Gastrocnemius medialis (tissue), 4 donors: ENCODE data around the gene ZNF804B. TPM values are rescaled to one million over a fixed set of nuclear protein-coding genes. Genes with fewer than 3 reads are reported as not detected.
"Not testable (repeated sequence)": the region's sequence is repeated elsewhere in the genome, so short reads cannot be mapped to it uniquely, and the experiment has no call there.

Experiments used
- ATAC-seq, 2 donors: fragments of 150-250 bp; one replicate each; pipeline ENCODE4 v1.9.1; 2016
- DNase-seq, 2 donors: peaks; one replicate each; pipeline ENCODE4 v3.0.0-alpha.2; 2019
- H3K27ac ChIP-seq, 4 donors: fragments of 200-600 bp; sonication (generic); 1 replicate in 1 of 4; 2 replicates in 3 of 4; pipeline ENCODE4 v1.5.1; 2016 to 2018; ENCODE audit warnings: mild to moderate bottlenecking in 2 of 4, moderate library complexity in 1 of 4
- H3K27me3 ChIP-seq, 3 donors: fragments of 200-600 bp; sonication (generic) in 2 of 3; 1 replicate in 1 of 3; 2 replicates in 2 of 3; pipeline versions ENCODE4 v1.5.1 to v1.6.0; 2016 to 2019; ENCODE audit warnings: mild to moderate bottlenecking in 1 of 3, moderate library complexity in 1 of 3
- H3K36me3 ChIP-seq, 2 donors: fragments of 200-600 bp; sonication (generic) in 1 of 2; one replicate each; pipeline ENCODE4 v1.5.1; 2017 to 2018
- H3K4me1 ChIP-seq, 2 donors: fragments of 200-600 bp; sonication (generic) in 1 of 2; one replicate each; pipeline ENCODE4 v1.5.1; 2016 to 2017; ENCODE audit warnings: mild to moderate bottlenecking in 2 of 2
- H3K4me3 ChIP-seq, 4 donors: fragments of 200-600 bp; sonication (generic) in 3 of 4; 1 replicate in 1 of 4; 2 replicates in 3 of 4; pipeline ENCODE4 v1.5.1; 2016 to 2019; ENCODE audit warnings: mild to moderate bottlenecking in 2 of 4
- H3K9me3 ChIP-seq, 3 donors: fragments of 200-600 bp; sonication (generic) in 2 of 3; 1 replicate in 1 of 3; 2 replicates in 2 of 3; pipeline ENCODE4 v1.5.1; 2016 to 2019
- POLR2A ChIP-seq, 2 donors: fragments of 450-650 bp; IDR thresholded peaks; one replicate each; pipeline ENCODE4 v1.6.1; 2017; ENCODE audit warnings: antibody characterized with exemption in 2 of 2, mild to moderate bottlenecking in 2 of 2, moderate library complexity in 2 of 2
- in situ Hi-C, 4 donors: fragments of 200-750 bp; cut with MboI; loops; one replicate each; pipeline versions ENCODE4 v1.15.0 to v1.8.0; 2017; ENCODE audit warnings: low sequenced_read_pairs in 4 of 4
- intact Hi-C: fragments of 100-400 bp; cut with DNase I; formaldehyde crosslinking; loops from one replicate; pipeline ENCODE4 v1.15.1; 2023; ENCODE audit warnings: low total_unique reads
- total RNA-seq, 4 donors: library from RNA; depleted of rRNA; stranded (reverse); fragments of >200 nt; gene quantifications; one replicate each; pipeline versions ENCODE4 v1.1.0 to v1.2.3, GENCODE V29; 2016
- TF ChIP-seq, protein P1 (sequence below), 5 experiments: fragments of 450-650 bp in 3 of 5; fragments of 200-600 bp in 2 of 5; sonication (generic) in 2 of 5; IDR thresholded peaks in 4 of 5; conservative IDR thresholded peaks in 1 of 5; 1 replicate in 4 of 5; 2 replicates in 1 of 5; pipeline ENCODE4 v1.5.1; 2016 to 2019; ENCODE audit warnings: antibody characterized with exemption in 5 of 5, mild to moderate bottlenecking in 3 of 5, moderate library complexity in 3 of 5

The ZNF804B gene
- total RNA-seq, 4 donors from 2014 or later: not detected

DNA sequence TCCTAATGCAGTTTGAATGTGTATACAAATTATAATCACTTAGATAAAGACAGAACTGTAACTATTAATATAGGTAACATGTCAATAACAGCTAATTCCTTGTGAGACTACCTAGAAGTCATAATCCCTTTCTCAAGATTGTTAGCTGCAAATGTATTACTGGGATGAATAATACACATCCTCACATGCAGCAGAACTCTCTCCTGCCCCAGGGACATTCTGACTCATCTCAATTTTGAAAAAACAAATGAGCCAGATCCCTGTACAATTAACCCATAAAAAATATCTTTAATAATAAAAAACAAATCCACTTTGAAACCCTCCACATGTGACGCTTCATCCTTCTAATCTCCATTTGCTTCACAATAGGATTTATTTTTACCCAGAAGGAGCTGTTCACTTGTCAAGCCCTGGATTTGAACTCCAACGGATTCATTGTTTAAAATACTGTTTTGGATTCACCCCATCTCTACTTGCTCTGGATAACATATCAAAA, 464.4 kb downstream of the ZNF804B start:
- Histone ChIP-seq H3K27me3 (no peaks in the 10 kb centered on the region), H3K4me1 (no peaks in the 10 kb centered on the region), H3K9me3 (no peaks in the 10 kb centered on the region), H3K27ac (no peak overlapping the region), H3K36me3 (no peaks in the 10 kb centered on the region), H3K4me3 (no peak overlapping the region)
- ATAC-seq: no peak
- in situ Hi-C loops: no loop called here
- intact Hi-C loops: no loop called here
- DNase-seq: no peak
- TF ChIP-seq POLR2A (IDR thresholded peaks at IDR 0.05): no peak

DNA sequence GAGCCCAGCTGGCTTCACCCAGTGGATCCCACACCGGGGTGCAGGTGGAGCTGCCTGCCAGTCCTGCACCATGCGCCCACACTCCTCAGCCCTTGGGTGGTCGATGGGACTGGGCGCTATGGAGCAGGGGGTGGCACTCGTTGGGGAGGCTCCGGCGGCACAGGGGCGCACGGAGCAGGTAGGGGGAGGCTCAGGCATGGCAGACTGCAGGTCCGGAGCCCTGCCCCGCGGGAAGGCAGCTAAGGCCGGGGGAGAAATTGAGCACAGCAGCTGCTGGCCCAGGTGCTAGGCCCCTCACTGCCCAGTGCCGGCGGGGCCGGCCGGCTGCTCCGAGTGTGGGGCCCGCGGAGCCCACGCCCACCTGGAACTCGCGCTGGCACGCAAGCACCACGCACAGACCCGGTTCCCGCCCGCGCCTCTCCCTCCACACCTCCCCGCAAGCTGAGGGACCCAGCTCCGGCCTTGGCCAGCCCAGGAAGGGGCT, 469.2 kb downstream of the ZNF804B start:
- H3K4me1 ChIP-seq, H3K27ac ChIP-seq, H3K27me3 ChIP-seq, in situ Hi-C loops, H3K4me3 ChIP-seq, intact Hi-C loops, ATAC-seq, DNase-seq, H3K36me3 ChIP-seq, H3K9me3 ChIP-seq: not testable (repeated sequence)

DNA sequence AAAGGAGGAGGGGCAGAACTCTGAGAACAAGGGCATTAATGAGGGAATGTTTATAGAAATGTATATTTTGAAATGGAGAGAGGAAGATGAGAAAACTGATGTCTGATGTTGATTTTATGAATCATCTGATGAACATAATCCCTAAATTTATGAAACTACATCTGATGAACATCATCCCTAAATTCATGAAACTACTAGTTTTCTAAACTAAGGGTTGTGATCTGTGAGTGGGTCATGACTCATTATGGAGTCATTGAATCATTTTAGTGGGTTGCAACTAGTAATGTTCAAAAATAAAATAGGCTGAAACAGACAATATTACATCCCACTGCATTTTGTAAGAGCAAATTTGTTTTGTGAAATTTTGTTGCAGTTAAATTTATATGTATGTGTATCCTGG, 478.7 kb downstream of the ZNF804B start:
- DNase-seq: no peak
- no peak for ATAC-seq
- intact Hi-C loops (no loop called here), in situ Hi-C loops (no loop called here)
- TF ChIP-seq POLR2A (IDR thresholded peaks at IDR 0.05): no peak
- TF ChIP-seq, protein P1, sequence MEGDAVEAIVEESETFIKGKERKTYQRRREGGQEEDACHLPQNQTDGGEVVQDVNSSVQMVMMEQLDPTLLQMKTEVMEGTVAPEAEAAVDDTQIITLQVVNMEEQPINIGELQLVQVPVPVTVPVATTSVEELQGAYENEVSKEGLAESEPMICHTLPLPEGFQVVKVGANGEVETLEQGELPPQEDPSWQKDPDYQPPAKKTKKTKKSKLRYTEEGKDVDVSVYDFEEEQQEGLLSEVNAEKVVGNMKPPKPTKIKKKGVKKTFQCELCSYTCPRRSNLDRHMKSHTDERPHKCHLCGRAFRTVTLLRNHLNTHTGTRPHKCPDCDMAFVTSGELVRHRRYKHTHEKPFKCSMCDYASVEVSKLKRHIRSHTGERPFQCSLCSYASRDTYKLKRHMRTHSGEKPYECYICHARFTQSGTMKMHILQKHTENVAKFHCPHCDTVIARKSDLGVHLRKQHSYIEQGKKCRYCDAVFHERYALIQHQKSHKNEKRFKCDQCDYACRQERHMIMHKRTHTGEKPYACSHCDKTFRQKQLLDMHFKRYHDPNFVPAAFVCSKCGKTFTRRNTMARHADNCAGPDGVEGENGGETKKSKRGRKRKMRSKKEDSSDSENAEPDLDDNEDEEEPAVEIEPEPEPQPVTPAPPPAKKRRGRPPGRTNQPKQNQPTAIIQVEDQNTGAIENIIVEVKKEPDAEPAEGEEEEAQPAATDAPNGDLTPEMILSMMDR (IDR thresholded peaks at IDR 0.05 in 4 of 5, conservative IDR thresholded peaks at IDR 0.05 in 1 of 5): no peak
- Histone ChIP-seq H3K4me1 (no peaks in the 10 kb centered on the region), H3K27ac (no peak overlapping the region), H3K4me3 (no peak overlapping the region), H3K27me3 (no peaks in the 10 kb centered on the region), H3K36me3 (no peaks in the 10 kb centered on the region), H3K9me3 (no peaks in the 10 kb centered on the region)

DNA sequence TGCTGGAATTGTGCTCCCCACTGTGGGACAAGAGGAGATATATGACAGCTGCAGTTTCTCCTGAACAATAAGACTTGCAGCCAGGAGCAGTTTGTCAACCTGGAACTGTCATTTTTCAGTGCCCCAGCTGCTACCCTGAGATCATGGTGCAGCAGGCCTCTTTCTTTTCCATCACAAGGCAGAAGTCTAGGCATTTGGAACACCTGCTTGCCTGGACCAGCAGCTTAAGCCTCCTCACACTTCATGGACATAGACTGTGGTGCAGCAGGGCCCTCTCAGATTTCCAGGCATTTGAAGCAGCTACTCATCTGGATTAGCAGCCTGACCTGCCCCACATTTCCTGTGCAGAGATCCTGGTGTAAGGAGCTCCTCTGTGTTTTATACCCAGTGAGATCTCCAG, 486.7 kb downstream of the ZNF804B start:
- TF ChIP-seq, protein P1 (IDR thresholded peaks at IDR 0.05 in 4 of 5, conservative IDR thresholded peaks at IDR 0.05 in 1 of 5): no peak
- no peak for TF ChIP-seq POLR2A (IDR thresholded peaks at IDR 0.05)
- in situ Hi-C loops (no loop called here), intact Hi-C loops (no loop called here)
- Histone ChIP-seq H3K9me3 (no peaks in the 10 kb centered on the region), H3K4me1 (no peaks in the 10 kb centered on the region), H3K27ac (no peak overlapping the region), H3K4me3 (no peak overlapping the region), H3K36me3 (no peaks in the 10 kb centered on the region), H3K27me3 (no peaks in the 10 kb centered on the region)
- ATAC-seq (no peak), DNase-seq (no peak)

DNA sequence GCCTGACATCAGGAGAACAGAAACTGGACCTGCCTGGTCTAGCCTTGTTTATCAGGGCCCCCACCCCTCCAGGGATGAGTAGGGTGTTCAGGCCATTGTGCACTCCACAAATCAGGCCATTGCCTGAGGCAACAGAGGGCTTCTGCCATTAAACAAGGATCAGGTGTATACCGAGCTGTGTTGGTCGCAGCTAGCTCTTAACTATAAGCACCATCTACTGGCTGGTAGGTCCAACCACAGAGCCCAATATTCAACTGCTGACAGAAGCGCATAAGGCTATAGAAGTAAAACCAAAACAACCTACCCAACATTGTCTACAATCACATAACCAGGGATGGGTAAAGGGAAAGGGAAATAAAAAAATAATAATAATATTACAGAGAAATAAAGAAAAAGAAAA, 487.7 kb downstream of the ZNF804B start:
- no peak for DNase-seq
- no peak overlapping the region for H3K27ac ChIP-seq
- H3K4me1 ChIP-seq: no peaks in the 10 kb centered on the region
- no peaks in the 10 kb centered on the region for H3K27me3 ChIP-seq
- no peaks in the 10 kb centered on the region for H3K9me3 ChIP-seq
- TF ChIP-seq POLR2A (IDR thresholded peaks at IDR 0.05): no peak
- TF ChIP-seq, protein P1 (IDR thresholded peaks at IDR 0.05 in 4 of 5, conservative IDR thresholded peaks at IDR 0.05 in 1 of 5): no peak
- intact Hi-C loops (no loop called here), in situ Hi-C loops (no loop called here)
- no peaks in the 10 kb centered on the region for H3K36me3 ChIP-seq
- H3K4me3 ChIP-seq: no peak overlapping the region
- ATAC-seq: no peak

DNA sequence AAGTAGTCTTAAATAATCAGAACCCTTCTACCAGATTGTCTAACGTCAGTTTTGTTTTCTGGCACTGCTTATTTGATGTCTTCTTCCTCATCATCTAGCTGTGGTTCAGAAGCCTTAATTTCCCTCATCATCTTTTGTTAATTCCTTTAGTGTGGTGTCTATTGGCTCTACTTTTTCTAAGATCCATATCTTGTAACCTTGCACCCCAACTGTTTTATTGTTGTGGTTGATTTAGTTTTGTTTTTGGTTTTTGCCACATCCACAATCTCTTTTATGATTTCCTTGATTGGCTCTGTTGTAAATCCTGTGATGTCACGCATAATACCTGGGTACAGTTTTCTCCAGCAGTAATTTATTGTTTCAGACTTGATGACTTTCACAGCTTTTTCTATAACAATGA, 499.6 kb downstream of the ZNF804B start:
- Histone ChIP-seq H3K27me3 (no peaks in the 10 kb centered on the region), H3K27ac (no peak overlapping the region), H3K4me3 (no peak overlapping the region), H3K4me1 (no peaks in the 10 kb centered on the region), H3K36me3 (no peaks in the 10 kb centered on the region), H3K9me3 (no peaks in the 10 kb centered on the region)
- ATAC-seq (no peak), DNase-seq (no peak)
- intact Hi-C loops (no loop called here), in situ Hi-C loops (no loop called here)
- TF ChIP-seq, protein P1 (IDR thresholded peaks at IDR 0.05 in 4 of 5, conservative IDR thresholded peaks at IDR 0.05 in 1 of 5): no peak
- no peak for TF ChIP-seq POLR2A (IDR thresholded peaks at IDR 0.05)
